Measurements from ENCODE around the gene PFKL.
"Not testable (repeated sequence)": the region's sequence is repeated elsewhere in the genome, so short reads cannot be mapped to it uniquely, and the experiment has no call there.

Gene PFKL

GRCh38 chr21:44294391-44295162 lies 5.3 kb upstream of the PFKL start:
- peak; percentile 29 for DNase-seq (ENCODE audit: low spot score)

- DNase-seq (ENCODE audit: low spot score): no peak
Measured at GRCh38 chr21:44295163-44295573, 4.7 kb upstream of the PFKL start.

- no peak for DNase-seq (ENCODE audit: low spot score)
Measured at GRCh38 chr21:44295646-44296045, 4.2 kb upstream of the PFKL start.

- no peak for DNase-seq (ENCODE audit: low spot score)
Measured at GRCh38 chr21:44296103-44296519, 3.7 kb upstream of the PFKL start.

- no peak for DNase-seq (ENCODE audit: low spot score)
Measured at GRCh38 chr21:44296916-44297315, 2.9 kb upstream of the PFKL start.

- peak; percentile 89 for DNase-seq (ENCODE audit: low spot score)
Measured at GRCh38 chr21:44297525-44298290, 2.1 kb upstream of the PFKL start.

GRCh38 chr21:44298301-44298700 lies 1.6 kb upstream of the PFKL start:
- DNase-seq (ENCODE audit: low spot score): no peak

- DNase-seq (ENCODE audit: low spot score): no peak
Measured at GRCh38 chr21:44299085-44299457, 782 bp upstream of the PFKL start.

GRCh38 chr21:44300262-44300959 lies 558 bp downstream of the PFKL start:
- peak; percentile 46 for DNase-seq (ENCODE audit: low spot score)

GRCh38 chr21:44301141-44301540 lies 1.3 kb downstream of the PFKL start:
- DNase-seq (ENCODE audit: low spot score): no peak

GRCh38 chr21:44301961-44302406 lies 2.1 kb downstream of the PFKL start:
- DNase-seq (ENCODE audit: low spot score): no peak

GRCh38 chr21:44302573-44303401 lies 2.9 kb downstream of the PFKL start:
- DNase-seq (ENCODE audit: low spot score): not testable (repeated sequence)

- DNase-seq (ENCODE audit: low spot score): no peak
Measured at GRCh38 chr21:44303490-44303981, 3.7 kb downstream of the PFKL start.

- DNase-seq (ENCODE audit: low spot score): peak; percentile 70
Measured at GRCh38 chr21:44304011-44304616, 4.3 kb downstream of the PFKL start.

GRCh38 chr21:44304877-44305293 lies 5.0 kb downstream of the PFKL start:
- DNase-seq (ENCODE audit: low spot score): peak; percentile 80

- no peak for DNase-seq (ENCODE audit: low spot score)
Measured at GRCh38 chr21:44305691-44306090, 5.8 kb downstream of the PFKL start.

GRCh38 chr21:44306936-44307704 lies 7.3 kb downstream of the PFKL start:
- no peak for DNase-seq (ENCODE audit: low spot score)

- no peak for DNase-seq (ENCODE audit: low spot score)
Measured at GRCh38 chr21:44310628-44311507, 11.0 kb downstream of the PFKL start.

GRCh38 chr21:44312089-44312488 lies 12.2 kb downstream of the PFKL start:
- no peak for DNase-seq (ENCODE audit: low spot score)
